ENCODE results near the gene CSGALNACT2. TPM values are rescaled to one million over a fixed set of nuclear protein-coding genes. Genes with fewer than 3 reads are reported as not detected.

Gene CSGALNACT2
- total and polyA plus RNA-seq, 7 donors = 10.2 to 33.1 (median 18.9) TPM

DNA sequence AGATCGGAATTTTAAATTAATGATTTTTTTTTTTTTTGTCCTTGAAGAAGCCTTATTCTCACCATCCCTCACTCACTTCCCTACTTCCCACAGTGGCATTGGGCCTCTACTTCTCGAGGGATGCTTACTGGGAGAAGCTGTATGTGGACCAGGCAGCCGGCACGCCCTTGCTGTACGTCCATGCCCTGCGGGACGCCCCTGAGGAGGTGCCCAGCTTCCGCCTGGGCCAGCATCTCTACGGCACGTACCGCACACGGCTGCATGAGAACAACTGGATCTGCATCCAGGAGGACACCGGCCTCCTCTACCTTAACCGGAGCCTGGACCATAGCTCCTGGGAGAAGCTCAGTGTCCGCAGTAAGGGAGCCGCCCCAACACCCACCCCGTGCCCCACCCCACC, 37.9 kb upstream of the CSGALNACT2 start:
- DNase-seq (no peak), ATAC-seq (no peak)
- Histone ChIP-seq H3K4me3 (no peak overlapping the region), H3K36me3 (ENCODE audit: insufficient read depth in 1 of 2, low read depth in 1 of 2) (no peaks in the 10 kb centered on the region), H3K27me3 (ENCODE audit: insufficient read depth in 3 of 3, low read length in 2 of 3) (peaks cover 0 to 46% (median 4%) of the 10 kb centered on the region in 3 donors), H3K4me1 (no peaks in the 10 kb centered on the region), H3K9me3 (no peaks in the 10 kb centered on the region), H3K27ac (no peak overlapping the region)
- 89 to 92% (median 92%) methylated on average over 17 of the region's 17 CpGs for WGBS, 3 donors
- intact Hi-C loops (cut with DNase I) = loop anchor here in 1 of 2 donors (10.0 kb wide), 1 partner anchor 926 kb away; no protein-coding TSS in a partner anchor
- TF ChIP-seq, protein P1, sequence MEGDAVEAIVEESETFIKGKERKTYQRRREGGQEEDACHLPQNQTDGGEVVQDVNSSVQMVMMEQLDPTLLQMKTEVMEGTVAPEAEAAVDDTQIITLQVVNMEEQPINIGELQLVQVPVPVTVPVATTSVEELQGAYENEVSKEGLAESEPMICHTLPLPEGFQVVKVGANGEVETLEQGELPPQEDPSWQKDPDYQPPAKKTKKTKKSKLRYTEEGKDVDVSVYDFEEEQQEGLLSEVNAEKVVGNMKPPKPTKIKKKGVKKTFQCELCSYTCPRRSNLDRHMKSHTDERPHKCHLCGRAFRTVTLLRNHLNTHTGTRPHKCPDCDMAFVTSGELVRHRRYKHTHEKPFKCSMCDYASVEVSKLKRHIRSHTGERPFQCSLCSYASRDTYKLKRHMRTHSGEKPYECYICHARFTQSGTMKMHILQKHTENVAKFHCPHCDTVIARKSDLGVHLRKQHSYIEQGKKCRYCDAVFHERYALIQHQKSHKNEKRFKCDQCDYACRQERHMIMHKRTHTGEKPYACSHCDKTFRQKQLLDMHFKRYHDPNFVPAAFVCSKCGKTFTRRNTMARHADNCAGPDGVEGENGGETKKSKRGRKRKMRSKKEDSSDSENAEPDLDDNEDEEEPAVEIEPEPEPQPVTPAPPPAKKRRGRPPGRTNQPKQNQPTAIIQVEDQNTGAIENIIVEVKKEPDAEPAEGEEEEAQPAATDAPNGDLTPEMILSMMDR (IDR thresholded peaks at IDR 0.05) = no peak

DNA sequence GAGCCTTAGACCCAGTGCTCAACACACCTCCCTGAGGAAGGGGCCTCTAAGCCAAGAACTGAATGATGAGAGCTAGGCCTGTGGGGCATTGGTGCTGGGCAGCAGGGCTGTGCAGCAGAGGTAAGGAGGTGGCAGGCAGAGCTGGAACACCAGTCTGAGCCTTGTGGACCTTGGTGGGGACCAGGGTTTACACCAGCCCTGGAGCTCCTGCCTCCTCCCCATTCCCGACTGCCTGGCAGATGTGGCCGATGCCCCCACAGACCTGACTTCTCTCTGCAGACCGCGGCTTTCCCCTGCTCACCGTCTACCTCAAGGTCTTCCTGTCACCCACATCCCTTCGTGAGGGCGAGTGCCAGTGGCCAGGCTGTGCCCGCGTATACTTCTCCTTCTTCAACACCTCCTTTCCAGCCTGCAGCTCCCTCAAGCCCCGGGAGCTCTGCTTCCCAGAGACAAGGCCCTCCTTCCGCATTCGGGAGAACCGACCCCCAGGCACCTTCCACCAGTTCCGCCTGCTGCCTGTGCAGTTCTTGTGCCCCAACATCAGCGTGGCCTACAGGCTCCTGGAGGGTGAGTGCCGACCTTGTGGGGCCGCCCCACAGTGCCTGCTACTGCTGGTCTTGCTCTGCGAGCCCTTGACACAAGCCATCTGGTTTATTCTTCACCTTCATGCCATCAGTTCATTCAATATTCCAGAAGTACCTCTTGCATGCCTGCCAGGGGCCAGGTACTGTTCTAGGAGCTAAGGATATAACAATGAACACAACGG, 36.0 kb upstream of the CSGALNACT2 start:
- Histone ChIP-seq H3K9me3 (no peaks in the 10 kb centered on the region), H3K4me3 (no peak overlapping the region), H3K4me1 (no peaks in the 10 kb centered on the region), H3K36me3 (ENCODE audit: insufficient read depth in 1 of 2, low read depth in 1 of 2) (no peaks in the 10 kb centered on the region), H3K27me3 (ENCODE audit: insufficient read depth in 3 of 3, low read length in 2 of 3) (peaks cover 0 to 38% (median 2%) of the 10 kb centered on the region in 3 donors), H3K27ac (no peak overlapping the region)
- intact Hi-C loops (cut with DNase I) = loop anchor here in 1 of 2 donors (10.0 kb wide), 1 partner anchor 927 kb away; no protein-coding TSS in a partner anchor
- DNase-seq (no peak), ATAC-seq (no peak)
- TF ChIP-seq, protein P1 (IDR thresholded peaks at IDR 0.05) = no peak
- WGBS, 3 donors = 82 to 89% (median 84%) methylated on average over 19 of the region's 19 CpGs

DNA sequence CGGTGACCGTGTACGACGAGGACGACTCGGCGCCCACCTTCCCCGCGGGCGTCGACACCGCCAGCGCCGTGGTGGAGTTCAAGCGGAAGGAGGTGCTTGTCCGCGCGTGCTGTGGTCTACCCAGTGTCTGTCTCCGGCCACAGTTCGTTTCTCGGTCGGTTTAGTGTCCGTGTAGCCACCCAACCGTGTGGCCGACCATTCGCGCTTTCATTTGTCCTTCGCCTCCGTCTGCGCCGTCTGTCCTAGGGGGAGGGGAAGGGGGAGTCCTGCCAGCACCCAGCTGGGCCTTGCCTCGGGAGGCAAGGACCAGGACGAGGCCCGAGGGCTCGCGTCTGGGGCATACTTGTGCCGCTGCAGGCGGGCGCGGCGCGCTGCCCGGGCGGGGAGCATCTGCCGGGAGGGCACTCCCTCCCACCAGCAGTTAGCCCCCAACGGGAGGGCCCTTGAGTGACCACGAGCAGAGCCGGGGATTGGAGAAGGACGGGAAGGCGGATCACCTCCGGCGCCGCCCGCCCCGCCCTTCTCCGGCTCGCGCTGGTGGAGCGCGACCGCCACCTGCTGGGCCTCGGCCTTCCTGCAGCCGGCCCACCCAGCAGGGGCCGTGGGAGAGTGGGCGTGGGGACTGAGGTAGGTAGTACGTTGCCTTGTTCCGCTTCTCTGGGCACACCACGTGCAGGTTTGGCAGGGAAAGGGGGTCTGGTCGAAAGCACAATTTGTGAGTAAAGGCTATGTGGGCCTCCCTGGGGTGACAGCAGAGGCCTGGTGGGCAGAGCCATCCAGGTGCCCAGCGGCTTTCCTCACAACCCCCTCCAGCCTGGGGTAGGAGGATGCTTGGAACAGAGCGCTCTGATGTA, 32.9 kb upstream of the CSGALNACT2 start:
- Histone ChIP-seq H3K27ac (no peak overlapping the region), H3K27me3 (ENCODE audit: insufficient read depth in 3 of 3, low read length in 2 of 3) (peaks cover 0 to 29% (median 2%) of the 10 kb centered on the region in 3 donors), H3K36me3 (ENCODE audit: insufficient read depth in 1 of 2, low read depth in 1 of 2) (no peaks in the 10 kb centered on the region), H3K4me3 (peak overlapping the region; percentile 71), H3K4me1 (no peaks in the 10 kb centered on the region), H3K9me3 (no peaks in the 10 kb centered on the region)
- ATAC-seq (peak; percentile 95 to 97 (median 96)), DNase-seq (peak; percentile 80 to 86)
- WGBS, 3 donors = 5 to 7% (median 6%) methylated on average over 66 to 71 of the region's 71 CpGs
- intact Hi-C loops (cut with DNase I) = loop anchor here (1.0 to 10.0 kb wide), 4 partner anchors 239 to 931 kb away; no protein-coding TSS in a partner anchor
- TF ChIP-seq, protein P1 (IDR thresholded peaks at IDR 0.05) = peak; percentile 98

DNA sequence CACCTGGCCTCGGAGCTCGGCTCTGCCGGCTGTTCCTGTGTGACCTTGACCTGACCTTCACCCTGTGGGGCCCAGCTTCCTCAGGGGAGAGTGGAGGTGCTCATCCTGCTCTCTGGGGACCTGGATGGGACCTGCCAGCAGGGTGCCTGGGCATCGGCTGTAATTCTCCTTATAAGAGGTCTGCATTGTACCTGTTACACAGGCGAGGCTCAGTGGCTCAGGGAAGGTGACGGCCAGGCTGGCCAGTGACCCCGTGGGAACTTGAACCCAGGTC, 32.4 kb upstream of the CSGALNACT2 start:
- intact Hi-C loops (cut with DNase I) = loop anchor here (1.0 to 10.0 kb wide), 4 partner anchors 239 to 931 kb away; no protein-coding TSS in a partner anchor
- WGBS, 3 donors = 44 to 50% (median 49%) methylated on average over 7 of the region's 7 CpGs
- Histone ChIP-seq H3K4me1 (no peaks in the 10 kb centered on the region), H3K9me3 (no peaks in the 10 kb centered on the region), H3K27ac (no peak overlapping the region), H3K36me3 (ENCODE audit: insufficient read depth in 1 of 2, low read depth in 1 of 2) (no peaks in the 10 kb centered on the region), H3K4me3 (no peak overlapping the region), H3K27me3 (ENCODE audit: insufficient read depth in 3 of 3, low read length in 2 of 3) (peaks cover 0 to 29% (median 2%) of the 10 kb centered on the region in 3 donors)
- DNase-seq (no peak), ATAC-seq (no peak)
- TF ChIP-seq, protein P1 (IDR thresholded peaks at IDR 0.05) = no peak

Measured in psoas muscle (tissue), 8 donors.